ENCODE measurements around the gene NUP205. TPM values are rescaled to one million over a fixed set of nuclear protein-coding genes. Genes with fewer than 3 reads are reported as not detected.
A peak's percentile ranks its signal among the peaks of the same experiment; 100 is the strongest.

Gene NUP205
- total and polyA plus RNA-seq, 8 donors = 11.9 to 63.4 (median 24.4) TPM

GRCh38 chr7:135648235-135648634 is 90.5 kb downstream of the NUP205 start:
- no peaks in the 10 kb centered on the region for H3K9me3 ChIP-seq
- WGBS, 5 donors = 87 to 96% (median 91%) methylated on average over 7 of the region's 7 CpGs
- DNase-seq = no peak
- no peak for TF ChIP-seq EP300 (IDR thresholded peaks at IDR 0.05)
- TF ChIP-seq POLR2A (IDR thresholded peaks at IDR 0.05) = no peak
- no peak for TF ChIP-seq CTCF (IDR thresholded peaks at IDR 0.05)
- TF ChIP-seq POLR2AphosphoS5 (IDR thresholded peaks at IDR 0.05) = no peak
- no peak overlapping the region for H3K27ac ChIP-seq
- H3K36me3 ChIP-seq = peaks cover 9 to 66% (median 62%) of the 10 kb centered on the region in 4 donors
- intact Hi-C loops (cut with DNase I; ENCODE audit: low total_unique reads) = loop anchor here (10.0 kb wide), 1 partner anchor 373 kb away; no protein-coding TSS in a partner anchor
- no peaks in the 10 kb centered on the region for H3K4me1 ChIP-seq
- no peaks in the 10 kb centered on the region for H3K27me3 ChIP-seq
- no peak overlapping the region for H3K4me3 ChIP-seq

- H3K4me3 ChIP-seq = no peak overlapping the region
- no peaks in the 10 kb centered on the region for H3K27me3 ChIP-seq
- peak in 1 of 2 donors; percentile 40 for DNase-seq
- H3K36me3 ChIP-seq = peaks cover 9 to 44% (median 39%) of the 10 kb centered on the region in 4 donors
- H3K27ac ChIP-seq = no peak overlapping the region
- TF ChIP-seq EP300 (IDR thresholded peaks at IDR 0.05) (no peak), POLR2A (IDR thresholded peaks at IDR 0.05) (no peak), CTCF (IDR thresholded peaks at IDR 0.05) (no peak)
- H3K9me3 ChIP-seq = no peaks in the 10 kb centered on the region
- intact Hi-C loops (cut with DNase I; ENCODE audit: low total_unique reads) = no loop called here
- WGBS, 5 donors = 68 to 89% (median 84%) methylated on average over 15 of the region's 15 CpGs
- H3K4me1 ChIP-seq = no peaks in the 10 kb centered on the region
These were observed 93.3 kb downstream of the NUP205 start for GRCh38 chr7:135650831-135651573.

- Histone ChIP-seq H3K4me3 (no peak overlapping the region), H3K27me3 (no peaks in the 10 kb centered on the region), H3K27ac (no peak overlapping the region), H3K4me1 (no peaks in the 10 kb centered on the region), H3K36me3 (peaks cover 0 to 18% (median 15%) of the 10 kb centered on the region in 4 donors), H3K9me3 (no peaks in the 10 kb centered on the region)
- intact Hi-C loops (cut with DNase I; ENCODE audit: low total_unique reads) = no loop called here
- WGBS, 5 donors = 77 to 88% (median 78%) methylated on average over 12 of the region's 12 CpGs
- peak in 1 of 2 donors; percentile 72 for DNase-seq
- TF ChIP-seq CTCF (IDR thresholded peaks at IDR 0.05) (no peak), EP300 (IDR thresholded peaks at IDR 0.05) (no peak), POLR2AphosphoS5 (IDR thresholded peaks at IDR 0.05) (no peak), POLR2A (IDR thresholded peaks at IDR 0.05) (no peak)
These were observed 95.8 kb downstream of the NUP205 start for GRCh38 chr7:135653340-135654080.

GRCh38 chr7:135658564-135658963 is 100.8 kb downstream of the NUP205 start:
- DNase-seq = no peak
- no peak overlapping the region for H3K4me3 ChIP-seq
- H3K9me3 ChIP-seq = no peaks in the 10 kb centered on the region
- no peaks in the 10 kb centered on the region for H3K36me3 ChIP-seq
- no peak overlapping the region for H3K27ac ChIP-seq
- intact Hi-C loops (cut with DNase I; ENCODE audit: low total_unique reads) = no loop called here
- 82 to 92% (median 89%) methylated on average over 5 of the region's 5 CpGs for WGBS, 5 donors
- no peaks in the 10 kb centered on the region for H3K27me3 ChIP-seq
- peaks cover 6 to 19% (median 12%) of the 10 kb centered on the region in 4 donors for H3K4me1 ChIP-seq
- TF ChIP-seq CTCF (IDR thresholded peaks at IDR 0.05) (no peak), POLR2A (IDR thresholded peaks at IDR 0.05) (no peak), POLR2AphosphoS5 (IDR thresholded peaks at IDR 0.05) (no peak), EP300 (IDR thresholded peaks at IDR 0.05) (no peak)
